PC-3 (cell line): ENCODE measurements around the gene FAM156A. TPM values are rescaled to one million over a fixed set of nuclear protein-coding genes. Genes with fewer than 3 reads are reported as not detected.
"Not testable (repeated sequence)": the region's sequence is repeated elsewhere in the genome, so short reads cannot be mapped to it uniquely, and the experiment has no call there.

Experiments used
- ATAC-seq: fragments of 200-7000 bp; cut with Tn5 transposase; 2 replicates; pipeline ENCODE4 v1.9.1; 2020; ENCODE audit warnings: mild to moderate bottlenecking, moderate library complexity
- BruUV-seq: library from RNA; stranded (reverse); fragments of 400-500 nt; replicated peaks from 2 replicates; lab custom pipeline; 2021; lab: Mats Ljungman, UMichigan
- CTCF ChIA-PET: fragments of 300-600 bp; sonication (Branson Sonifier 250); formaldehyde crosslinking; loops from one replicate; lab custom pipeline; 2022; ENCODE audit warnings: antibody characterized with exemption; lab: Charles Lee
- POLR2A ChIA-PET: fragments of 300-600 bp; sonication (Branson Sonifier 250); formaldehyde crosslinking; loops from one replicate; lab custom pipeline; 2022; ENCODE audit warnings: antibody characterized with exemption; ENCODE audit not compliant: unreplicated experiment; lab: Charles Lee
- DNase-seq: peaks from one replicate; pipeline ENCODE4 v3.0.0-alpha.2; 2015
- H2AFZ ChIP-seq: fragments of 300-600 bp; sonication (generic); 2 replicates; pipeline ENCODE4 v1.6.0; 2016; ENCODE audit warnings: antibody characterized with exemption, low read length
- H3F3A ChIP-seq: fragments of 300-600 bp; sonication (generic); one replicate; pipeline ENCODE4 v1.6.0; 2017; ENCODE audit warnings: antibody characterized with exemption, low read length, control low read depth, mild to moderate bottlenecking; ENCODE audit not compliant: unreplicated experiment
- H3K27ac ChIP-seq: fragments of 300-600 bp; sonication (generic); 2 replicates; pipeline ENCODE4 v1.5.1; 2016; ENCODE audit warnings: mild to moderate bottlenecking, low read length
- H3K27me3 ChIP-seq: fragments of 300-600 bp; sonication (generic); 2 replicates; pipeline ENCODE4 v1.6.1; 2016; ENCODE audit warnings: low read length, mixed read lengths
- H3K36me3 ChIP-seq: fragments of 300-600 bp; sonication (generic); 2 replicates; pipeline ENCODE4 v1.6.1; 2016; ENCODE audit warnings: low read depth, mixed run types, low read length, mixed read lengths
- H3K4me1 ChIP-seq: fragments of 300-600 bp; sonication (generic); 2 replicates; pipeline ENCODE4 v1.5.1; 2016; ENCODE audit warnings: low read length; ENCODE audit not compliant: insufficient read depth
- H3K4me2 ChIP-seq: fragments of 300-600 bp; sonication (generic); 2 replicates; pipeline ENCODE4 v1.6.0; 2016; ENCODE audit warnings: low read length
- H3K4me3 ChIP-seq: fragments of 300-600 bp; sonication (generic); 2 replicates; pipeline ENCODE4 v1.5.1; 2016; ENCODE audit warnings: mild to moderate bottlenecking, low read length, mixed read lengths
- H3K79me2 ChIP-seq: fragments of 300-600 bp; sonication (generic); 2 replicates; pipeline ENCODE4 v1.6.1; 2017; ENCODE audit warnings: low read length, mixed read lengths
- H3K9ac ChIP-seq: fragments of 300-600 bp; sonication (generic); 2 replicates; pipeline ENCODE4 v1.6.0; 2016; ENCODE audit warnings: mild to moderate bottlenecking, low read length
- H3K9me2 ChIP-seq: fragments of 300-600 bp; sonication (generic); replicated peaks from 2 replicates; pipeline ENCODE4 v1.6.1; 2016; ENCODE audit warnings: mixed run types, low read length, mixed read lengths
- H3K9me3 ChIP-seq: fragments of 300-600 bp; sonication (generic); 2 replicates; pipeline ENCODE4 v1.6.1; 2016; ENCODE audit warnings: low read length, mixed read lengths
- H4K20me1 ChIP-seq: fragments of 300-600 bp; sonication (generic); 2 replicates; pipeline ENCODE4 v1.6.1; 2016; ENCODE audit warnings: low read length, mixed read lengths
- intact Hi-C: fragments of 100-400 bp; cut with micrococcal nuclease; formaldehyde crosslinking; loops from 2 replicates; pipeline ENCODE4 v1.9.0; 2023
- total RNA-seq: library from RNA; depleted of rRNA; stranded (reverse); fragments of >200 nt; gene quantifications from 2 replicates; pipeline ENCODE4 v1.2.3, GENCODE V29; 2014

FAM156A gene
- total RNA-seq, 1 experiment from 2014 or later = 21.1 TPM

DNA sequence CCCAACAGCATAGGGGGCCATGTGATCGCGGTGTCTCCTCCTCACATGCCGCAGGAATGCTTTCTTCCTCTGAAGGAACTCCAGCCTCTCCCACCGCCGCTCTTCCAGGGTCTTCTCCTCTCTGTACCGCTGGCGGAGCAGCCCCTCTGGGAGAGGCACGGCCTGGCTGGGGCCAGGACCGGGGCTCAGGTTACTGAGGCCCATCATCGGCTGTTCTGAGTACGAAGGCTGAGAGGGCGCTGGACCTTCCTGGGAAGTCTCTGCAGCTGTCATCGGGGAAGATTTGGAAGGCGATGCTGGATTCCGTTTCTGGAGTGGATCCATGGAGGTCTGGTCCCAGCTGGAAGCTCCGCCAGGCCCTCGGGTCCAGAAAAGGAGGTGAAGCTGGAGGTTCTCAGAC lies 10.1 kb downstream of the FAM156A start:
- H3K4me1 ChIP-seq, ATAC-seq, H3K9ac ChIP-seq, POLR2A ChIA-PET, H3K36me3 ChIP-seq, H3F3A ChIP-seq, DNase-seq, BruUV-seq, H3K27ac ChIP-seq, H3K9me3 ChIP-seq, H3K27me3 ChIP-seq, H3K4me2 ChIP-seq, H3K79me2 ChIP-seq, CTCF ChIA-PET, H3K9me2 ChIP-seq, H3K4me3 ChIP-seq, H2AFZ ChIP-seq, intact Hi-C loops, H4K20me1 ChIP-seq: not testable (repeated sequence)

DNA sequence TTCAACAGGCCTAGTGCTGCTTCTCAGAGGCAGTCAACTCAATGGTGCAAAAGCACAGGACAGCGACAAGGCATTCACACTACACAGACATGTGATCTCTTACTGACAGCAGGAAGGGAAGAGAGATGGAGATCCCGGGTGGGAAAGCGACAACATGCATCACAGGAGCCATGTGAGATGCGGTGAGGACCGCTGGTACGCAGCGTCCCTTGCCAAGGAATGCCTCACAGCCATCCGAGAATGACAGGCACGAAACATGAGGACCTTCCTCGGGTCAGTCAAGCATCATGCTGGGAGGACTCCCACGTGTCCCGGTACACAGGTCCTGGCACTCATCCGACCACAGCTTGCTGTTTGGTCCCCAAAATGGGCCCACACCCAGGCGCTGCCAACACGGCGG lies 10.8 kb downstream of the FAM156A start:
- H3K36me3 ChIP-seq, H3F3A ChIP-seq, DNase-seq, intact Hi-C loops, H3K9ac ChIP-seq, POLR2A ChIA-PET, H3K4me2 ChIP-seq, H3K27me3 ChIP-seq, H3K79me2 ChIP-seq, CTCF ChIA-PET, H3K4me3 ChIP-seq, ATAC-seq, H3K9me2 ChIP-seq, BruUV-seq, H2AFZ ChIP-seq, H3K27ac ChIP-seq, H4K20me1 ChIP-seq, H3K4me1 ChIP-seq, H3K9me3 ChIP-seq: not testable (repeated sequence)

DNA sequence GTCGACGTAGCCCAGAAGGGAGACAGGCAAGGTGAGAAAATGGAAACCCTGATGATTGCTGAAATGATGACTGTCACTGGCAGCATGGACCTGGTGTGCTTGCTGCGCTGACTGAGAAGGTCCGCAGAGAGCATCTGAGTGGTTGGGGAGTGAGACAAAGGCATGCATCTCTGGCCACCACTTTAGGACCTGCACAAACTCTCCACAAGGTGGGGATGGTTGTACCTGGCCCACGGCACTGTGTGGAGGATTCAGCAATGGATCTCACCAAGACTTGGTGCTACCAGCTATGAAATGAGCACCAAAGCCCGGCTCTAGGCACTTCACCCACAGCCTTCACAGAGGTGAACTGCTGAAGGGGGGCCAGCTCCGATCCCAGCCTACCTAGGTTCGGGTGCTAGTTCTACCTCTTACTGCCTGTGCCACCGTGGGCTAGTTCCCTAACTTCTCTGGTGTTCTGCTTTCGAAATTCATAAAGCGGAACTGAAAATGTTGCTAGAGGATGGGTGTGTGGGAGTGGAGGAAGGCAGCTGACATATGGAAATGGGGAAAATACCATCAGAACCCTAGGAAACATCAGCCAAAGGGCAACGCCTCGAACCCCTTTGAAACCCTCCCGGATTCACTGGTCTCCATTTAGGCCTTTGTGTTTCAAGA lies 12.4 kb downstream of the FAM156A start:
- H4K20me1 ChIP-seq, H3K4me3 ChIP-seq, H3K9me3 ChIP-seq, POLR2A ChIA-PET, BruUV-seq, H3K27me3 ChIP-seq, ATAC-seq, H3K9ac ChIP-seq, CTCF ChIA-PET, H3K27ac ChIP-seq, H3K79me2 ChIP-seq, H3F3A ChIP-seq, DNase-seq, H3K36me3 ChIP-seq, H3K4me2 ChIP-seq, intact Hi-C loops, H3K4me1 ChIP-seq, H2AFZ ChIP-seq, H3K9me2 ChIP-seq: not testable (repeated sequence)

DNA sequence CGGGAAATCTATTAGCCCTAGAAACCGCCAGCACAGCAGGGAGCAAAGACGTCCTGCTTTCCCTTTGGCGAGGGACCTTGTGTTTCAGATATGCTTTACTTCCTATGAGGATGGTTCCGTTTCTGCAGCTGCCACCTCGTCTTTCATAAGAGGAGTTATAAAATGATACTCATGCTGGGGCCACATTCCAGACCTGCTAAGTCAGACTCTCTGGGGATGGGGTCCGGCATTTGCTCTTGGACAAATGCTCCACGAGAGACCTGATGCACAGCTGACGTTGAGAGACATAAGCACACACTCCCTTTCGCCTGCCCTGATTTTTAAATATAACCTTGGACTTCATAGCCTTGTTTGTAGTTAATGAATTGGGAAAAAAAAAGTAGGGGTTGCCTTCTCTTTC lies 16.6 kb downstream of the FAM156A start:
- H3K9me2 ChIP-seq, ATAC-seq, intact Hi-C loops, H3K27ac ChIP-seq, H4K20me1 ChIP-seq, H3K9me3 ChIP-seq, H3K4me2 ChIP-seq, H3F3A ChIP-seq, H2AFZ ChIP-seq, H3K36me3 ChIP-seq, BruUV-seq, DNase-seq, H3K4me1 ChIP-seq, H3K79me2 ChIP-seq, CTCF ChIA-PET, POLR2A ChIA-PET, H3K27me3 ChIP-seq, H3K9ac ChIP-seq, H3K4me3 ChIP-seq: not testable (repeated sequence)

DNA sequence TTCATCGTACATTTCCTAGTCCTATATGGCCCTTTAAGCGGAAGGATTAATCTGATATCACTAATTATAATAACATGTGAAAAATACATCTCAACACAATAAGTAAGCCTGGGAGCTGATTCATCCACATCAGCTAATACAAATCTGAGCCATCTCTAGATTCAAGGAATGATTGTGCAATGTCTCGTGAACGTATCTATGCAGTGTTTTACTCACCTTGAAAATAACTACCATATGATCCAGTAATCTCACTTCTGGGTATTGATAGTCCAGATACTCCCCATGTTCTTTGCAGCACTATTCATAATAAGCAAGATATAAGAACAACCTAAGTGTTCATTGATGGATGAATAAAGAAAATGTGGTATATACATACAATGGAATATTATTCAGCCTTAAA lies 17.6 kb downstream of the FAM156A start:
- POLR2A ChIA-PET, DNase-seq, H3K79me2 ChIP-seq, H3K27me3 ChIP-seq, H3K9me3 ChIP-seq, H3K27ac ChIP-seq, H3F3A ChIP-seq, H3K9me2 ChIP-seq, ATAC-seq, CTCF ChIA-PET, H2AFZ ChIP-seq, BruUV-seq, H3K4me3 ChIP-seq, H4K20me1 ChIP-seq, H3K36me3 ChIP-seq, H3K9ac ChIP-seq, H3K4me2 ChIP-seq, H3K4me1 ChIP-seq, intact Hi-C loops: not testable (repeated sequence)

DNA sequence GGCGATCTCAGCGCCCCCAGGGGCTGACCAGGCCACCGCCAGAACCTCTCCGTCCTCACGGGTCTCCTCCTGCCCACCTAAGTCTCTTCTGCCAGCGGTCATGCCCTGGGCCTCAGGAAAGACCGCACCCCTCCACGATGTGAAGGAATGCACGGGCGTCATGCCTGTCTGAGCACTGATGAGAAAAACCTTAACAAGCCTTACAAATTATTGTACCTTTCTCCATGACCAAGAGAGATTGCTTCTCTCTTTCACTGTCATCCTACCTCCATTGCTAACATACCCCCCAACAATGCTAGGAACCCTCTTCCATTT lies 22.9 kb downstream of the FAM156A start:
- DNase-seq, intact Hi-C loops, H4K20me1 ChIP-seq, H3F3A ChIP-seq, H3K9me2 ChIP-seq, H3K27me3 ChIP-seq, H3K36me3 ChIP-seq, H3K79me2 ChIP-seq, H3K9me3 ChIP-seq: not testable (repeated sequence)
- peak overlapping the region; percentile 94 for H3K9ac ChIP-seq
- CTCF ChIA-PET = interaction anchor here (0.6 to 1.0 kb wide), 2 partner anchors 12 to 60 kb away, joined by 3 to 5 read pairs; no protein-coding TSS in a partner anchor
- POLR2A ChIA-PET = interaction anchor here (0.6 kb wide), 1 partner anchor 15 kb away, joined by 34 read pairs; no protein-coding TSS in a partner anchor
- H3K4me1 ChIP-seq = peaks cover 11% of the 10 kb centered on the region
- peak; percentile 9; the same call in 1 of the 2 replicates for ATAC-seq
- peak overlapping the region; percentile 92 for H3K27ac ChIP-seq
- BruUV-seq = TSS peak; percentile 100
- peak overlapping the region; percentile 100 for H3K4me2 ChIP-seq
- H3K4me3 ChIP-seq = peak overlapping the region; percentile 87
- H2AFZ ChIP-seq = peak overlapping the region; percentile 98
